ENCODE data around the gene LTO1.
"Not testable (repeated sequence)": the region's sequence is repeated elsewhere in the genome, so short reads cannot be mapped to it uniquely, and the experiment has no call there.

Gene LTO1

DNA sequence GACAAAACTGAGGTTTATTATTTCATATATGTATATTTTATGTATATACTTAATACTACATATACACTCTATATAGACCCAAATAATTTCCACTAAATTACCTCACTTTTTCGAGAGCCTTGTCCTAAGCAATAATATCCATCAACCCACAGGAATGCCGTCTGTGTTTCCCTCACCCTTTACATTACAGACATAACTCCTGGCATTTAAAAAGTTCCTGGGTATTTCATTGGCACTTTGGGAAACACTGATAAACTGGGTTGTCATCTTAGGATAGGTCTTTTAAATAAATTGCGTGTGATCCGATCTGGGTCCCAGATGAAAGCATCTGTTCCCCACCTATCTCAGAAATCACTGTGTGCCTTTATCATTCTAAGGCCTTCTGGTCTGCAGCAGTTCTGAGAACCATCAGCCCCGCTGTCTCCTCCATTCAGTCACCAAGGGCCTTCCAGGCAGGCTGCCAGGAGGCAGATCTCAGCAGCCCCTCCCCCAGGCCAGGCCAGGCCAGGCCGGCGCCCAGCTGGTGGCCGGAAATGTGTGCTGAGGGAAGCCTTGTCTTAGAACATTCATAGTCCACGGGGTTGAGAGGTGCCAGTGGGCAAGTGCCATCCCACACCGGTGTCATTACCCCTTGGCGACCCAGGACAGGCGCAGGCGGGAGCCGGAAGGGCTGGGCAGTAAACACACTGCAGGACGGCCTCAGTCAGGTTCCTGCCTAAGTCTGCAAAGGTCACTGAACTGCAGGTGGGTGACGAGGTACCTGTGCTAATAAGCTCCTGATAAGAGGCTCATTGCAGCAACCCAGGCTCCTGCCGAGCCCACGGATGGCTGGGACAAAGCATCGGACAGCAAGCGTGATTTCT, 25.4 kb upstream of the LTO1 start:
- peak; percentile 93 for DNase-seq (ENCODE audit: low read depth, low spot score)
- TF ChIP-seq YY1 (IDR thresholded peaks at IDR 0.05; ENCODE audit: insufficient read depth, insufficient read length) (no peak), ZNF274 (IDR thresholded peaks at IDR 0.05; ENCODE audit: low read depth, low read length) (no peak), SUZ12 (IDR thresholded peaks at IDR 0.05; ENCODE audit: extremely low read depth, insufficient read depth, insufficient read length) (no peak)
- no peaks in the 10 kb centered on the region for H3K9me3 ChIP-seq (ENCODE audit: insufficient read depth, low read length)
- peaks cover 7% of the 10 kb centered on the region for H3K36me3 ChIP-seq (ENCODE audit: insufficient read depth, insufficient read length, low read length)
- H3K9ac ChIP-seq (ENCODE audit: insufficient read length, low read depth), result peak overlapping the region; percentile 17
- peaks cover 13% of the 10 kb centered on the region for H3K4me1 ChIP-seq (ENCODE audit: insufficient read depth, insufficient read length)
- peaks cover 12% of the 10 kb centered on the region for H3K27me3 ChIP-seq (ENCODE audit: insufficient read depth, insufficient read length)
- no peak overlapping the region for H3K4me3 ChIP-seq (ENCODE audit: insufficient read length, low read depth)

GRCh38 chr11:69699213-69699612, 24.1 kb upstream of the LTO1 start:
- TF ChIP-seq YY1 (IDR thresholded peaks at IDR 0.05; ENCODE audit: insufficient read depth, insufficient read length) (no peak), ZNF274 (IDR thresholded peaks at IDR 0.05; ENCODE audit: low read depth, low read length) (no peak), SUZ12 (IDR thresholded peaks at IDR 0.05; ENCODE audit: extremely low read depth, insufficient read depth, insufficient read length) (no peak)
- DNase-seq (ENCODE audit: low read depth, low spot score), result no peak
- no peak overlapping the region for H3K4me3 ChIP-seq (ENCODE audit: insufficient read length, low read depth)
- peaks cover 14% of the 10 kb centered on the region for H3K4me1 ChIP-seq (ENCODE audit: insufficient read depth, insufficient read length)
- H3K36me3 ChIP-seq (ENCODE audit: insufficient read depth, insufficient read length, low read length), result peaks cover 7% of the 10 kb centered on the region
- peaks cover 4% of the 10 kb centered on the region for H3K27me3 ChIP-seq (ENCODE audit: insufficient read depth, insufficient read length)
- H3K9ac ChIP-seq (ENCODE audit: insufficient read length, low read depth), result peak overlapping the region; percentile 44
- H3K9me3 ChIP-seq (ENCODE audit: insufficient read depth, low read length), result no peaks in the 10 kb centered on the region

GRCh38 chr11:69698362-69698761, 23.2 kb upstream of the LTO1 start:
- peaks cover 14% of the 10 kb centered on the region for H3K4me1 ChIP-seq (ENCODE audit: insufficient read depth, insufficient read length)
- no peaks in the 10 kb centered on the region for H3K27me3 ChIP-seq (ENCODE audit: insufficient read depth, insufficient read length)
- no peak overlapping the region for H3K9ac ChIP-seq (ENCODE audit: insufficient read length, low read depth)
- DNase-seq (ENCODE audit: low read depth, low spot score), result no peak
- TF ChIP-seq ZNF274 (IDR thresholded peaks at IDR 0.05; ENCODE audit: low read depth, low read length) (no peak), YY1 (IDR thresholded peaks at IDR 0.05; ENCODE audit: insufficient read depth, insufficient read length) (no peak), SUZ12 (IDR thresholded peaks at IDR 0.05; ENCODE audit: extremely low read depth, insufficient read depth, insufficient read length) (no peak)
- no peaks in the 10 kb centered on the region for H3K9me3 ChIP-seq (ENCODE audit: insufficient read depth, low read length)
- no peak overlapping the region for H3K4me3 ChIP-seq (ENCODE audit: insufficient read length, low read depth)
- H3K36me3 ChIP-seq (ENCODE audit: insufficient read depth, insufficient read length, low read length), result peaks cover 7% of the 10 kb centered on the region

DNA sequence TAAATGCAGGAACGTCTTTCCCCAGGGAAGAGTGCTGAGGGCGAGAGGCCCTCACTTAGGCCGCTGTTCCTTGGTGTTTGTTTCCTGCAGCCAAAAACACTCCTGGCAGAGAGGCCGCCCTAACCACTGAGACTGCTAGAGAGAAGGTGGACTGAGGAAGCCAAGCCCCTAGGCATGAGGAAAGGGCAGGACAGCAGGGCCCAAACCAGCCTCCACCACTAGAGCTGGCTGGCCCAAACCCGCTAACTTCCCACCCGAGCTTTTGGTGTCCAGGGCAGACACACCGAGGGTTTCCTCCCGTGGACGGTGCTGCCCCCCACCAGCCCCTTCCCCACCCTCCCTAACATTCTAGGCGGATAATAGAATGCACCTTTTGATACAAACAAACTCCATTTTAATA, 22.7 kb upstream of the LTO1 start:
- Histone ChIP-seq H3K27me3 (ENCODE audit: insufficient read depth, insufficient read length) (no peaks in the 10 kb centered on the region), H3K4me1 (ENCODE audit: insufficient read depth, insufficient read length) (peaks cover 14% of the 10 kb centered on the region), H3K9ac (ENCODE audit: insufficient read length, low read depth) (no peak overlapping the region), H3K36me3 (ENCODE audit: insufficient read depth, insufficient read length, low read length) (peaks cover 7% of the 10 kb centered on the region), H3K9me3 (ENCODE audit: insufficient read depth, low read length) (no peaks in the 10 kb centered on the region), H3K4me3 (ENCODE audit: insufficient read length, low read depth) (no peak overlapping the region)
- no peak for DNase-seq (ENCODE audit: low read depth, low spot score)
- no peak for TF ChIP-seq ZNF274 (IDR thresholded peaks at IDR 0.05; ENCODE audit: low read depth, low read length)
- no peak for TF ChIP-seq SUZ12 (IDR thresholded peaks at IDR 0.05; ENCODE audit: extremely low read depth, insufficient read depth, insufficient read length)
- no peak for TF ChIP-seq YY1 (IDR thresholded peaks at IDR 0.05; ENCODE audit: insufficient read depth, insufficient read length)

DNA sequence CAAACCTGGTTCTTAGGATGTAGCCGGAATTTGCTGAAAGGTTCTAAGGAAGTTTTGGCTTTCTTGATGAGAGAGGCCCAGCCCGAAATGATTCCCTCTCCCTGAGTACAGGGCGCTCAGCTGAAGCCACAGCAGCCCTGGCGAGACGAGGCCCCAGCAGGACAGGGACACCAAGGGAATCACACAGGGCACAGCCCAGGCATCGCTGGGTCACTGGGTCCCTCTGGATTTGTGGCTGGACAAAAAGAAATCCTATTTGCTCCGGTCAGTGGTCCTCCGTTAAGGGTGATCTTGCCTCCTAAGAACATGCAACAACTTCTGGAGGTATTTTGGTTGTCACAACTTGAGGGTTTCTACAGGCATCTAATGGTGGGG, 22.3 kb upstream of the LTO1 start:
- Histone ChIP-seq H3K27me3 (ENCODE audit: insufficient read depth, insufficient read length) (no peaks in the 10 kb centered on the region), H3K4me1 (ENCODE audit: insufficient read depth, insufficient read length) (peaks cover 14% of the 10 kb centered on the region), H3K9me3 (ENCODE audit: insufficient read depth, low read length) (no peaks in the 10 kb centered on the region), H3K9ac (ENCODE audit: insufficient read length, low read depth) (no peak overlapping the region), H3K4me3 (ENCODE audit: insufficient read length, low read depth) (no peak overlapping the region), H3K36me3 (ENCODE audit: insufficient read depth, insufficient read length, low read length) (peaks cover 7% of the 10 kb centered on the region)
- no peak for TF ChIP-seq YY1 (IDR thresholded peaks at IDR 0.05; ENCODE audit: insufficient read depth, insufficient read length)
- TF ChIP-seq SUZ12 (IDR thresholded peaks at IDR 0.05; ENCODE audit: extremely low read depth, insufficient read depth, insufficient read length), result no peak
- no peak for TF ChIP-seq ZNF274 (IDR thresholded peaks at IDR 0.05; ENCODE audit: low read depth, low read length)
- DNase-seq (ENCODE audit: low read depth, low spot score), result no peak

GRCh38 chr11:69696749-69697468, 21.8 kb upstream of the LTO1 start:
- Histone ChIP-seq H3K4me1 (ENCODE audit: insufficient read depth, insufficient read length) (peaks cover 14% of the 10 kb centered on the region), H3K27me3 (ENCODE audit: insufficient read depth, insufficient read length) (no peaks in the 10 kb centered on the region), H3K9me3 (ENCODE audit: insufficient read depth, low read length) (no peaks in the 10 kb centered on the region), H3K36me3 (ENCODE audit: insufficient read depth, insufficient read length, low read length) (peaks cover 7% of the 10 kb centered on the region), H3K4me3 (ENCODE audit: insufficient read length, low read depth) (no peak overlapping the region), H3K9ac (ENCODE audit: insufficient read length, low read depth) (no peak overlapping the region)
- no peak for TF ChIP-seq ZNF274 (IDR thresholded peaks at IDR 0.05; ENCODE audit: low read depth, low read length)
- no peak for DNase-seq (ENCODE audit: low read depth, low spot score)

DNA sequence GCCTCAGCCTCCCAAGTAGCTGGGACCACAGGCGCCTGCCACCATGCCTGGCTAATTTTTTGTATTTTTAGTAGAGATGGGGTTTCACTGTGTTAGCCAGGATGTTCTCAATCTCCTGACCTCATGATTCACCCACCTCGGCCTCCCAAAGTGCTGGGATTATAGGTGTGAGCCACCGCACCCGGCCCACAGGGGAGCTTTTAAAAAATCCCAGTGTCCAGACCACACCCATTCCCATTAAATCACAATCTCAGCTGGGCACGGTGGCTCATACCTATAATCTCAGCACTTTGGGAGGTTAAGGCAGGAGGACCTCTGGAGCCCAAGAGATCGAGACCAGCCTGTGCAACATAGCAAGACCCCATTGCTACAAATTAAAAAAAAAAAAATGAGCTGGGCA, 20.8 kb upstream of the LTO1 start:
- not testable (repeated sequence) for H3K9ac ChIP-seq (ENCODE audit: insufficient read length, low read depth); H3K4me3 ChIP-seq (ENCODE audit: insufficient read length, low read depth); DNase-seq (ENCODE audit: low read depth, low spot score); H3K27me3 ChIP-seq (ENCODE audit: insufficient read depth, insufficient read length); H3K9me3 ChIP-seq (ENCODE audit: insufficient read depth, low read length); H3K36me3 ChIP-seq (ENCODE audit: insufficient read depth, insufficient read length, low read length)
- H3K4me1 ChIP-seq (ENCODE audit: insufficient read depth, insufficient read length), result peaks cover 14% of the 10 kb centered on the region
